Suppressor macrophage treated with lipopolysaccharide for 1 hour (primary cell): ENCODE measurements around the gene MRPS14.
"Not testable (repeated sequence)": the region's sequence is repeated elsewhere in the genome, so short reads cannot be mapped to it uniquely, and the experiment has no call there.

Experiments used
- DNase-seq, 3 donors: peaks; one replicate each; pipeline ENCODE4 v3.0.0-alpha.2; 2020 to 2022

Gene MRPS14

DNA sequence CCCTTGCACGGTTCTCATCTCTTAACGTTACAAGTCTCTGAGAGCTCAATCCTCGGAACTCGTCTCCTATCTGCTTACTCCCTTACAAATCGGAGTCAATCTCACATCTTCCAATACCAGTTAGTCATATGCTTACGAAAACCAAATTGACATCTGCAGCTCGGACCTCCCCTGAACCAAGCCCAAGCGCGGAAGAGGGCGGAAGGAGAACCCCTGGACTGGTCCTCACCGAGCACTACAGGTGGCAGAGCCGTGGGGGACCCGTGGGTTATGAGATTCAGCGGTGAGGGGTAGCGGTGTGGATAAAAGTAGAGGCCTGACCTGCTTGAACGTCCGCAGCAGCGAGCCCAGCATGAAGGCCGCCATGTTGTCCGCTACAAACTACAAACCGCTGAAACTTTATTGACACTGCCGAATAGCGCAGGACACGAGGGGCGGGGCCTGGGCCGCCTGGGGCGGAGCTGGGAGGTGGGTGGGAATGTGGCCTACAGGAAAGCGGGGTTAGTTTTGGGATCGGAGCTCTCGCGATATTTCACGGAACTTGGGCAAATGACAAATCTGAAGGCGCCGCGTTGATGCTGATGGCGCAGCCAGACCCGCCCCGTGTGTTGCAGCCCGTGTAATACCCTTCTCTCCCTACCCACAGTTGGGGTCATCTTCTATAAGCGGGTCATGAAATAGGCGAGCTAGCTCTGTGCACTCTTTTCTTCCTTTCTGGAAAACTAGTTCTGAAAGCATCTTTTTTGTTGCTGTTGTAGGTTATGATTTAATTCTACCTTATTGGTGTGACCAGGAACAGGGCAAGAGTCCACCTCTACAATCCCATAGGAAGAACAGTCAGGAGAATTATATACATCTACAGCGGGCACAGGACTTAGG is at the start of gene MRPS14:
TSS of gene MRPS14 (minus strand) at position 383 of the 879 bp plus-strand sequence. CDS start at position 366, 17 bp downstream.
- DNase-seq = peak; percentile 98 to 99 (median 98)

- peak; percentile 91 to 95 (median 93) for DNase-seq
Measured at GRCh38 chr1:175072099-175072951, 49.1 kb upstream of the MRPS14 start.

GRCh38 chr1:175071276-175071943 is 48.2 kb upstream of the MRPS14 start:
- DNase-seq = peak in 1 of 3 donors; percentile 17

DNA sequence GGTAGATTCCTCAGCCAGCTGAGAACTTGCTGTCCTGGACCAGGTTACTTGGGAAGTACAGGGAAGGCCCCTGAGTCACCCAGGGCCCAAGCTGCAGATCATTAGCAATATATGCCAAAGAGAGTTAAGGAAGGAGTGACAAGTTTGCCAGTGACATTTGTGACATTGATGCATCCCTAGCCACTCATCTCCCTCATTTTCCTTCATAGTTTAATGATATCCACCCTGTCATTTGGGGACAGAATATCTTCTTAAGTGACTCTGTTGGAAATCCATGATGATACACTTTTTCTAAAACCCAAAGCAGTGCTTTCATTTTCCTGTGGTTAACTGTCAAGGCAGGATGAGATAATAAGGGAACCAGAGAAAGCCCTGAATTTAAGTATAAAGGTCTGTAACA is 47.6 kb upstream of the MRPS14 start:
- peak; percentile 42 to 69 (median 46) for DNase-seq

DNA sequence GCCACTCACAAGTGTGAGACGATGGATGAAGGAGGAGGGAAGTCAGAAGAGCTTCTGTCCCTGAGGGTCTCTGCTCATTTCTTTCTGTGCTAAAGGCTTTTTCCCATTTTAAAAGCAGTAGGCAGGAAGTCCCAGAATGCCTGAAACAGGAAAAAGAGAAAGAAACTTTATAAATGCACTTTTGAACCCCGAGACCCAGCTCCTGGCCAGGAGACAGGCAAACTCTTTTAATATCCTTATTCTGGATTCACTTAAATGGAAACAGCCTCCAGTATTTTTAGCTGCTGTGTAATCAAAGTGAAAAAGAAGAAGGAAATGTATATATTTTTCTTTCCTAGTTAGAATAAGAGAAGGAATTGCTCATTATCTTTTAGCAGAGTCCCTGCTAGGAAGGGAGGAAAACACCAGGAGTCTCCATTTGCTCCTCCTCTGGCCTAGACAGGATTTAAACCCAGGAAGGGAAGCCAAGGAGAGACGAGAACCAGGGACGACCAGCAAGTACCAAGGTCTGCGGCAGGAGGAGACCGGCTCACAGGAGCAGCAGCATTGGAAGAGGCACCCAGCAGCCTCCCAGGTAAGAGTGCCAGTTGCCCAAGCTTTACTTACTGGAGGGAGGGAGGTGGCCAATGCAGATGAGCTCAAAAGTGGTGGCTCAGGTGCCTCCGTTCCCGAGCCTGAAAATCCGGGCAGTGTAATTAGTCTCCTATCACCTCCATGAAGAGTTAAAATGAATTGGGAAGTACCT is 44.3 kb upstream of the MRPS14 start, which contains the start of gene TNN:
TSS of gene TNN (plus strand) at position 472 of the 745 bp plus-strand sequence. CDS start 9,586 bp downstream, outside the sequence.
- DNase-seq = no peak

GRCh38 chr1:175062858-175063257 is 39.6 kb upstream of the MRPS14 start:
- DNase-seq = no peak

DNA sequence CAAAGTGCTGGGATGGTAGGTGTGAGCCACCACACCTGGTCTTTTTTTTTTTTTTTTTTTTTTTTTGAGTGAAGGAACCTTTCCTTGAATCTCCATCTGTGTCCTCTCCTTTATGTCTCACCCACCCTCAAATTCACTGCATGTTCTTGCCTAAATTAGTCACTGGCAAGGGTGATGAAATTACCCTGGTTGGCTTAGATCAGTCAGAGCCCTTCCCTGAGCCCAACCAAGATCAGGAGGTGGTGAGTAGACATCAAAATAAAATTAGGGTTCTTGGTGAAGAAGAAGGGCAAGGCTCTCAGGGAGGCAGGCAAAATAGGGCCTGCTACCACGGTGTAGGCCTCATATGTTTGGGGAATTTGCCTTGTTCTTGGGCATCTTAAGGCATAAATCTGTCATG is 39.1 kb upstream of the MRPS14 start:
- DNase-seq = peak; percentile 41 to 63 (median 48)

GRCh38 chr1:175054736-175055135 is 31.5 kb upstream of the MRPS14 start:
- DNase-seq = peak; percentile 30 to 54 (median 50)

DNA sequence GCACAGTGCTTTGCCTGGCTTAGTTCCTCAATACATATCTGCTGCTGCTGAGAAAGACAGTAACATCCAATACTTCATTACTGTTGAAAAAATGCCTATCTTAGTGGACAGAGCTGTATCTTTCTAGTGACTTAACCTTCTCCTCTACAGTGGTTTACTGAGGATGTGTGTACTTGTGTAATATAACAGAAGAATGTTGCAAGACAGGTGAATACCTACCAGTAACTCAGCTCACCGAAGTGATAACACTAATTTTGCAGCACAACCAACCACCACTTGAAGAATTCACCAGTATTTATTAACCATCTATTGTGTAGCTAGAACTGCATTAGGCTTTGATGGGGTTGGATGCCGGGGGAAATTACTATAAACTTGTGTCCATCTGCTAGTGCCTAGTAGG is 27.8 kb upstream of the MRPS14 start:
- DNase-seq = no peak

- DNase-seq = no peak
Measured at GRCh38 chr1:175045519-175045918, 22.3 kb upstream of the MRPS14 start.

DNA sequence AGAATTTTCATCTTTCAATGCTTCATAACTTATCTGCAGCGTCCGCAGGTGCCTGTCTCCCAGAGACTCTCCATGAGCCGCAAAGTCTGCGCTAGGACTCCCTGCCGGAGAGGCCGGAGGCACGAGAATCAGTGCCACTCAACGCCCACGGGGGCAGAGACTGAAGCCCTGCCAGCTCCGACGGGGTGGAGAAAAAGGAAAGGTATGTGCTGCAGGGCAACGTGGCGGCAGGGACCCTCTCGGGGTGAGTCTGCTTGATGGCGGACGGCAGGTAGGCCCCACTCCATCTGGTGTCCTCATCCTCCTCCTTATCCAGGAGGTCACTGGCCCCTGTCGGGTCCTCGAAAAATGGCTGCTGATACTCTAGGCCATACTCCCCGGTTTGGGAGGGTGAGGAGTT is 21.9 kb upstream of the MRPS14 start:
- no peak for DNase-seq

DNA sequence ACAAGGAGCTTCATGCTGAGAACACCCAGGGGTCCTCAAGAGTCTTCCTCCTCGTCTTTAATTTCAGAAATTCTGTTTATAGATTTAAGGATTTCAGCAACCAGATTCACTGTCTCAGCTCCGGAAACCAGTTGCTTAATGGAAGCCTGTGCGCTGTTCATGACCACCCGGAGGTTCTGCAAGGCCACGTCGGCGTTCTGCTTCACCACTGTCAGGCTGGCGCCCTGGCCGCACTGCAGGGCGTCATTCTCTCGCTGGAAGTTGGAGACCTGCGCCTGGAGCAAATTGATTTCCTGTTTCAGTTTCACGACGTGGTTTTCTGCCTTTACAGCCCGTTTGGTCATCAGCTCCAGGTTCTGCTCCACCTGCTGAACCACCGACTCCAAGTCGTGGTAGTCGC is 21.4 kb upstream of the MRPS14 start:
- peak in 1 of 3 donors; percentile 14 for DNase-seq

DNA sequence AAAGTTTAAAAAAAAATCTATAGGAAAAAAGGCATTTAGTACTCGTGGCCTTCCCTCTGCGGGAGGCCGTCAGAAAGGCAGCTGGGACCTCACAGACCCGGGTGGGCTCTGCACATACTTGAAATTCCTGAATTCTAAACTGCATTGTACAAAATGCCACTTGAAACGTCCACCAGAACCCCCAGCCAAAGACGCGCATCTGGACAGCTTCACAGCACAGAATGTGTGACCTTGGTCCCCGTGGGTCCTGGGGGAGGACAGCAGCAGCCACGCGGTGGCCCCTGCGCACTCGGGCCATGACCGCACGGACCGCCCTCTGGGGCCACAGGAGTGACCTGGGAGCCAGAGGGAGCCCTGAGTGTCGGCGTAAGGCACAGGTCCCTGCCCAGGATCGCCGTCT is 20.6 kb upstream of the MRPS14 start:
- DNase-seq = no peak

DNA sequence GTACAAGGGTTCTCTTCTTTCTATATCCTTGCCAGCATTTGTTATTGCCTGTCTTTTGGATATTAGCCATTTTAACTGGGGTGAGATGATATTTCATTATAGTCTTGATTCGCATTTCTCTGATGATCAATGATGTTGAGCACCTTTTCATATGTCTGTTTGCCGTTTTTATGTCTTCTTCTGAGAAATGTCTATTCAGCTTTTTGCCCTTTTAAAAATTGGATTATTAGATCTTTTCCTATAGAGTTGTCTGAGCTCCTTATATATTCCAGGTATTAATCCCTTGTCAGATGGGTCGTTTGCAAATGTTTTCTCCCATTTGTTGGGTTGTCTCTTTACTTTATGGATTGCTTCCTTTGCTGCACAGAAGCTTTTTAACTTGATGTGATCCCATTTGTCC is 19.4 kb upstream of the MRPS14 start:
- DNase-seq = no peak

DNA sequence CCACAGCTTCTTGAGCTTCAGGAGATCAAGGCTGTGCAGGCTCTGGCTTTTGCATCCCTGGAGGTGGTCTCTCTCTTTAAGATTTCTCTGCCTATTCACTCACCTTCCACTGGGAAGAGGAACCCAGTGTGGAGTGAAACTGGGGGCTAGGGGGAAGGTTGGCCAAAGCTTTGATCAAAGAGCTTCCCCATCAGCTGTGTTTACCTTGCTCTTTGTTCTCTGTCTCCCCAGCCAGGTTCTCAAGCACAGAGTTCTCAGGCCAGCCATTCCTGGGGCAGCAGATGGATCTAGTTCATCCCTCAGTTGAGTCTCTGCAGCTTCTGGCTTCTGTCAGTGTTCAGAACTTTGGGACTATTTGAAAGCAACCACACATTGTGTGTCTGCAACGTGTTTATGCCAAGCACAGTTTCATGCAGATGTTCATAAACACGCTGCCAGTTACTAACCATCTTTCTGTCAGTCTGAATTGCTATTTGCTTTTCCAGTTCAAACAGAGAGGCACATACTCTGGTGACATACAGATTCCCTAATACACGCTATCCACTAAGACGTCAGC is 17.2 kb upstream of the MRPS14 start:
- peak in 1 of 3 donors; percentile 9 for DNase-seq

DNA sequence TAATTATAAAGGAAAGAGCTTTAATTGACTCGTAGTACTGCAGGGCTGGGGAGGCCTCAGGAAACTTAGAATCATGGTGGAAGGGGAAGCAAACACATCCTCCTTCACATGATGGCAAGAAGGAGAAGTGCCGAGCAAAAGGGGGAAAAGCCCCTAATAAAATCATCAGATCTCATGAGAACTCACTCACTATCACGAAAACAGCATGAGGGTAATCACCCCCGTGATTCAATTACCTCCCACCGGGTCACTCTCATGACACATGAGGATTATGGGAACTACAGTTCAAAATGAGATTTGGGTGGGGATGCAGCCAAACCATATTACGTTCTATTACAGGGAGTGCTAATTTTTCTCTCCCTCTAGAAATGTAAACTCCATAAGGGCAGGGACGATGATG is 14.2 kb upstream of the MRPS14 start:
- DNase-seq = peak; percentile 63 to 73 (median 63)

DNA sequence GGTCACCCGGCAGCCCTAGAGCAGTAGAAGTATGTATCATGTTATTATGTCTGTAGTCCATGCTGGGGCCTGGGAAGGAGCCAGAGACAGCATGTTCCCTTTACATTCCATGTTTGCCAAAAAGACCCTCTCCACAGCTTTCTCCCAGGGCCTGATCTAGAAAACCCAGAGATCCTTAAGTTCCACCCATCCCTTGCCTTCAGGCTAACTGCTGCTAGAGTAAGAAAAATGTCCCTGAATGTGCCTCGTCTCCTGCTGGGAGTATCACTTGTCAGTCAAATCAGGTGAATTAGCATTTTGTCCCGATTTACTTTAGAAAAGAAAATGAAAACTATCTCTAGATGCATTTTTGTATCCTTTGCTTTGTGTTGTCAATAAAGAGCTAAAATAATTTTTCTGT is 13.3 kb upstream of the MRPS14 start:
- no peak for DNase-seq

- DNase-seq = peak in 2 of 3 donors; percentile 19 to 42
Measured at GRCh38 chr1:175035865-175036264, 12.6 kb upstream of the MRPS14 start.

- DNase-seq = no peak
Measured at GRCh38 chr1:175034775-175035174, 11.6 kb upstream of the MRPS14 start.

GRCh38 chr1:175033953-175034352 is 10.7 kb upstream of the MRPS14 start:
- no peak for DNase-seq

GRCh38 chr1:175024773-175025172 is 1.5 kb upstream of the MRPS14 start:
- no peak for DNase-seq

- not testable (repeated sequence) for DNase-seq
Measured at GRCh38 chr1:175023922-175024242, 657 bp upstream of the MRPS14 start.
